Breast epithelium (tissue), 3 donors: ENCODE results near the gene LHPP.

ENCODE experiments used
- POLR2A ChIP-seq: fragments of 450-650 bp; IDR thresholded peaks from one replicate; pipeline ENCODE4 v1.6.1; 2016; ENCODE audit warnings: antibody characterized with exemption, mild to moderate bottlenecking, moderate library complexity
- TF ChIP-seq, protein P1 (sequence below), 3 donors: fragments of 450-650 bp; IDR thresholded peaks; one replicate each; pipeline ENCODE4 v1.5.1; 2016 to 2017; ENCODE audit warnings: antibody characterized with exemption in 3 of 3, mild to moderate bottlenecking in 3 of 3, moderate library complexity in 3 of 3

DNA sequence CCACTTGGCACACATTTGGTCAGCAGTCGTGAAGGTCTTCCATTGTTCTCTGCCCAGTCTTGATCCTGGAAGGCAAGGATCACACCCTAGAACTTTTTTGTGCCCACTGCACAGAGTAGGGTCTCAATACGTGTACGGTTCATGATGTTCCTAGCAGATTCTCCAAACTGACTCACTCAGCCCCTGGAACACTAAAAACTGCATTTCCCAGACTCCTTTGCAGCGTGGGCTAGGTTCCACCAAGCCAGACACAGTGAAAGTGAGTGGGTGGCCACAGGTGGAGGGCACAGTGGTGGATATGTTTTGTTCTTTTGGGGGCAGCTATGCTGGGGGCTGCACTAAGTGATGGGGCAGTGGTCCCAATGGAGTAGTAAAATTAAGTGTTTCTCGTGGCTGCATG, 1.5 kb upstream of the LHPP start:
- no peak for TF ChIP-seq POLR2A
- TF ChIP-seq, protein P1, sequence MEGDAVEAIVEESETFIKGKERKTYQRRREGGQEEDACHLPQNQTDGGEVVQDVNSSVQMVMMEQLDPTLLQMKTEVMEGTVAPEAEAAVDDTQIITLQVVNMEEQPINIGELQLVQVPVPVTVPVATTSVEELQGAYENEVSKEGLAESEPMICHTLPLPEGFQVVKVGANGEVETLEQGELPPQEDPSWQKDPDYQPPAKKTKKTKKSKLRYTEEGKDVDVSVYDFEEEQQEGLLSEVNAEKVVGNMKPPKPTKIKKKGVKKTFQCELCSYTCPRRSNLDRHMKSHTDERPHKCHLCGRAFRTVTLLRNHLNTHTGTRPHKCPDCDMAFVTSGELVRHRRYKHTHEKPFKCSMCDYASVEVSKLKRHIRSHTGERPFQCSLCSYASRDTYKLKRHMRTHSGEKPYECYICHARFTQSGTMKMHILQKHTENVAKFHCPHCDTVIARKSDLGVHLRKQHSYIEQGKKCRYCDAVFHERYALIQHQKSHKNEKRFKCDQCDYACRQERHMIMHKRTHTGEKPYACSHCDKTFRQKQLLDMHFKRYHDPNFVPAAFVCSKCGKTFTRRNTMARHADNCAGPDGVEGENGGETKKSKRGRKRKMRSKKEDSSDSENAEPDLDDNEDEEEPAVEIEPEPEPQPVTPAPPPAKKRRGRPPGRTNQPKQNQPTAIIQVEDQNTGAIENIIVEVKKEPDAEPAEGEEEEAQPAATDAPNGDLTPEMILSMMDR (IDR thresholded peaks at IDR 0.05) = no peak
